Measurements from ENCODE around the gene CMSS1.

DNA sequence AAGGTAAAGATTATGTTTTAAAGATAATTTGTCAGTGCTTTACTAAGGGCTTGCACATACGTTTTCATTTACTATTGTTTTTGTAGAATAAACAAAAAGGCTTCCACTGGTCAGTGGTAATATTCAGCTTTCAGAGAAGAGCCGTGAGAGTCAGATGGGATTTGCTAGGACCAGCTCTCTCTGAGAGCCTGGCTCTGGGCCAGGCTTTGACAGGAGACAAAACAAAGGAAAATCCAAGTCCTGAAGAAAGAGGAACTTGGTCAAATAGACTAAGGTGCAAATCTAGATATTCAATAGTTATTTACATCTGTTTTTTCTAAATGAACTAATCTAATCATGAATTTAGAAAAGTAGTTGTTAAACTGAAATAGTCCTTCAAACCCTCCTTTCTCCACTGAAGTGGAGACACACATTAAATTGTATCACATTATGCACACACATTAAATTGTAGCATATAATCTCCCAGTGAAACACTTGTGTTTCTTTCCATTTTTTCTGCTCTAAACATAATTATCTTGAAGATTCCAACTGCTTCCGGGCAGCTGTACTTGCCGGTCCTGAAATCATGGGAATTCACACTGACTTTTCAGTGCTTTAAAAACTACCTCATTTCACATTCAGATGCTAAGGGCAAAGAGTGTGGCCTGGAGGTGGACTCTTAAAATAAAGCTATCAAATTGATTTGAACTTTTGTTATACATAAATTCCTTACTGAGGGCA is 351.7 kb downstream of the CMSS1 start:
- TF ChIP-seq POLR2A (IDR thresholded peaks at IDR 0.05; ENCODE audit: low read depth, low read length) = no peak
- TF ChIP-seq TAF1 (IDR thresholded peaks at IDR 0.05; ENCODE audit: borderline replicate concordance, low read depth, low read length) = no peak
